Natural killer cell treated with Interleukin-12 subunit alpha and Interleukin-12 subunit beta and Interleukin-15 and Interleukin-18, amount 100 ng/mL, for 72 hours (primary cell): ENCODE results near the gene FAM120B. TPM values are rescaled to one million over a fixed set of nuclear protein-coding genes. Genes with fewer than 3 reads are reported as not detected.
"Not testable (repeated sequence)": the region's sequence is repeated elsewhere in the genome, so short reads cannot be mapped to it uniquely, and the experiment has no call there.

Source experiments
- ATAC-seq, 2 donors: fragments of 150-1000 bp; cut with Tn5 transposase in 1 of 2; sonication (Bioruptor Pico), chemical (Tn5 transposase) in 1 of 2; 2 replicates each; pipeline ENCODE4 v1.10.0; 2021
- DNase-seq: peaks from one replicate; pipeline ENCODE4 v3.0.0; 2022; ENCODE audit warnings: low spot score
- H3K27ac Mint-ChIP-seq, 2 donors: 1 replicate in 1 of 2; 2 replicates in 1 of 2; pipeline ENCODE4 v1.8.0; 2022; ENCODE audit warnings: mixed read lengths in 2 of 2, mild to moderate bottlenecking in 1 of 2, moderate library complexity in 1 of 2
- H3K27me3 Mint-ChIP-seq, 2 donors: 1 replicate in 1 of 2; 2 replicates in 1 of 2; pipeline ENCODE4 v1.8.0; 2022; ENCODE audit warnings: mixed read lengths in 2 of 2
- H3K36me3 Mint-ChIP-seq: one replicate; pipeline ENCODE4 v1.8.0; 2022; ENCODE audit warnings: mixed read lengths
- H3K4me1 Mint-ChIP-seq, 2 donors: 1 replicate in 1 of 2; 2 replicates in 1 of 2; pipeline ENCODE4 v1.8.0; 2022; ENCODE audit warnings: low read depth in 2 of 2, mixed read lengths in 2 of 2, mild to moderate bottlenecking in 1 of 2
- H3K4me3 Mint-ChIP-seq: one replicate; pipeline ENCODE4 v1.8.0; 2022; ENCODE audit warnings: mixed read lengths
- H3K9me3 Mint-ChIP-seq: 2 replicates; pipeline ENCODE4 v1.8.0; 2022; ENCODE audit warnings: mixed read lengths
- total RNA-seq, 2 donors: library from RNA; stranded (reverse); gene quantifications; one replicate each; pipeline ENCODE4 v1.2.3, GENCODE V29; 2022

The FAM120B gene
- total RNA-seq, 2 donors from 2014 or later, result 19.9 to 28.0 TPM

DNA sequence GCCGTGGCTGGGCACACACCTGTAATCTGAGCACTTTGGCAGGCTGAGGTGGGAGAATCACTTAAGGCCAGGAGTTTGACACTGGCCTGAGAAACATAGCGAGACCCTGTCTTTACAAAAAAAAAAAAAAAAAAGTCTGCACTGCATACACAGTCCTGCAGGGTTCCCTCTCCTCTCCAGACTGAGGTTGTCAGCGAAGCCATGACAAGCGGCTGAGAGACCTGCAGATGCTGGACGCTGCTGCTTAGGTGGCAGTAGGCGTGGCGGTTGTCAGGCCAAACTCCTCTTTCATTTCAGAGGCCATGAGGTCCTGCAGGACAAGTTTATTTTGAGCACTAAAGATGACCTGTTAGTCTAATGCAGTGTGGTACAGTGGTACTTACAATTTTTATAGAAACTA, 86.5 kb downstream of the FAM120B start:
- no peak for DNase-seq
- H3K36me3 Mint-ChIP-seq, result peaks cover 9% of the 10 kb centered on the region
- peaks cover 6 to 16% of the 10 kb centered on the region in 2 donors for H3K4me1 Mint-ChIP-seq
- no peak for ATAC-seq
- no peak overlapping the region for H3K27ac Mint-ChIP-seq
- H3K4me3 Mint-ChIP-seq, result no peak overlapping the region
- no peaks in the 10 kb centered on the region for H3K27me3 Mint-ChIP-seq
- no peaks in the 10 kb centered on the region for H3K9me3 Mint-ChIP-seq

DNA sequence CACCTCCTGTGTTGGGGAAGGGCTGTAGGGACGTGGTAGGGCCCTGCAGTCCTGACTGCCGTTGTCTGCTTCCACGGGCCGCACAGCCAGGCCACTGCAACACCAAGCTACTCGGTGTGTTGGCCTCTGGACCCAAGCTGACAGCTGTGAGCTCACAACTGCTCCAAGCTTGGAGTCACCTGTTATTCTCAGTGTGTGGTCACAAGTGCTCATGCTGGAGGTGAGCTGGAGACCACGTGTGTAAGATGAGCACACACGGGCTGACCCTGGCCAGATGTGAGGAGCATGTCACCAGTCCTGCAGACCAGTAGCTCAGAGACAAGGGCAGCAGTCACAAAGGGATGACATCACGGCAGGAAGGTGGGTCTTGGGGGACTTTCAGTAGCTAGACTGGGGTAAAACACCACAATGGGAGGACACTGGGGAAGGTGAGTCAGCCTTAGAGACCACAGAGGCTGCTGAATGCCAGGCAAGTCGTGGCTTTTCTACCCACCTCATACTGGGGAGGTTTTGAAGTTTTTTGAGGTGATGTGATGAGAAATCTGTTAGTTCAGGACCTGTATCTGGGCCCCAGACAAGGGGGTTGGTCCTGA, 87.3 kb downstream of the FAM120B start:
- H3K36me3 Mint-ChIP-seq, result peaks cover 9% of the 10 kb centered on the region
- peak; percentile 80 to 81 for ATAC-seq
- H3K4me3 Mint-ChIP-seq, result no peak overlapping the region

DNA sequence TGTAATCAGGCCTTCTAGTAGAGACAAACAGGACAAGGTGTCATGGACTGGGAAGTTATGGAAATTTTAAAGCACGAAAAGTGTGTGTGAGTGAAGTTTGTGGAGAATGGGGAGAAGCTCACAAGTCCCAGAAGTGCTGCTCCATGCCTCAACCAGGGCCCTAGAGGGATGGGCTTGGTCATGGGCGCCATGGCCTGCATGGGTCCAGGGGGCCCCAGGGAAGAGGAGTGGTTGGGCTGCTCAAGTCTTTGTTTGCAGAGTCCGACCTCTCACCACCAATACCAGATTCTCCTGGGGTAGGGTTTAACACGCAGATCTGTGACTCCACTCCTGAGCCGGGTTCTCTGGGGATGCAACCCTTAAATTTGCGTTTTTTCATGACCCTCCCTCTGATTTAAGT, 88.4 kb downstream of the FAM120B start:
- Mint-ChIP-seq H3K4me3 (no peak overlapping the region), H3K4me1 (peaks cover 6 to 23% of the 10 kb centered on the region in 2 donors), H3K27ac (no peak overlapping the region), H3K9me3 (no peaks in the 10 kb centered on the region), H3K36me3 (peaks cover 9% of the 10 kb centered on the region), H3K27me3 (no peaks in the 10 kb centered on the region)
- ATAC-seq (no peak), DNase-seq (no peak)

More for the DNA sequence above, 87.3 kb downstream of the FAM120B start:
- DNase-seq, result no peak
- Mint-ChIP-seq H3K4me1 (peaks cover 6 to 20% of the 10 kb centered on the region in 2 donors), H3K27me3 (no peaks in the 10 kb centered on the region), H3K9me3 (no peaks in the 10 kb centered on the region), H3K27ac (peak overlapping the region in 1 of 2 donors; percentile 38)

DNA sequence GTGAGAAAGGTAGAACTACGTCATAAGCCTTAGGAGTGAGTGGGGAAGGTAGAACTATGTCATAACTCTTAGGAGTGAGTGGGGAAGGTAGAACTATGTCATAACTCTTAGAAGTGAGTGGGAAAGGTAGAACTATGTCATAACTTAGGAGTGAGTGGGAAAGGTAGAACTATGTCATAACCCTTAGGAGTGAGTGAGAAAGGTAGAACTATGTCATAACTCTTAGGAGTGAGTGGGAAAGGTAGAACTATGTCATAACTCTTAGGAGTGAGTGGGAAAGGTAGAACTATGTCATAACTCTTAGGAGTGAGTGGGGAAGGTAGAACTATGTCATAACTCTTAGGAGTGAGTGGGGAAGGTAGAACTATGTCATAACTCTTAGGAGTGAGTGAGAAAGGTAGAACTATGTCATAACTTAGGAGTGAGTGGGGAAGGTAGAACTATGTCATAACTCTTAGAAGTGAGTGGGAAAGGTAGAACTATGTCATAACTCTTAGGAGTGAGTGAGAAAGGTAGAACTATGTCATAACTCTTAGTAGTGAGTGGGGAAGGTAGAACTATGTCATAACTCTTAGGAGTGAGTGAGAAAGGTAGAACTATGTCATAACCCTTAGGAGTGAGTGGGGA, 92.3 kb downstream of the FAM120B start:
- not testable (repeated sequence) for H3K36me3 Mint-ChIP-seq, DNase-seq, H3K9me3 Mint-ChIP-seq, H3K27ac Mint-ChIP-seq, H3K27me3 Mint-ChIP-seq, H3K4me3 Mint-ChIP-seq, ATAC-seq
- peaks cover 3 to 39% of the 10 kb centered on the region in 2 donors for H3K4me1 Mint-ChIP-seq

DNA sequence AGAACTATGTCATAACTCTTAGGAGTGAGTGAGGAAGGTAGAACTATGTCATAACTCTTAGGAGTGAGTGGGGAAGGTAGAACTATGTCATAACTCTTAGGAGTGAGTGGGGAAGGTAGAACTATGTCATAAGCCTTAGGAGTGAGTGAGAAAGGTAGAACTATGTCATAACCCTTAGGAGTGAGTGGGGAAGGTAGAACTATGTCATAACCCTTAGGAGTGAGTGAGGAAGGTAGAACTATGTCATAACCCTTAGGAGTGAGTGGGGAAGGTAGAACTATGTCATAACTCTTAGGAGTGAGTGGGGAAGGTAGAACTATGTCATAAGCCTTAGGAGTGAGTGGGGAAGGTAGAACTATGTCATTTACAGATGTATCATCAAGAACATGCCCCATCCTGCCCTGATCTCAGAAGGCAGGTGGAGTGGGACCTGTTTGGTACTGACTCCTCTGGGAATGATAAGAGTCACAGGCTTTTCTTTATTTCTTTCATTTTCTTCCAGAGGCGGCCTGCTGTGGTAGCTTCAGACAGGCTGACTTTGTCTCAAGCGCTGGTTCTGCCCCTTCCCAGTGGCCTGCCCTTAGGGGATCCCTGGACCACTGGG, 93.5 kb downstream of the FAM120B start:
- ATAC-seq, H3K4me3 Mint-ChIP-seq, H3K27ac Mint-ChIP-seq, H3K27me3 Mint-ChIP-seq, H3K36me3 Mint-ChIP-seq, H3K9me3 Mint-ChIP-seq, DNase-seq: not testable (repeated sequence)
- peaks cover 5 to 43% of the 10 kb centered on the region in 2 donors for H3K4me1 Mint-ChIP-seq

DNA sequence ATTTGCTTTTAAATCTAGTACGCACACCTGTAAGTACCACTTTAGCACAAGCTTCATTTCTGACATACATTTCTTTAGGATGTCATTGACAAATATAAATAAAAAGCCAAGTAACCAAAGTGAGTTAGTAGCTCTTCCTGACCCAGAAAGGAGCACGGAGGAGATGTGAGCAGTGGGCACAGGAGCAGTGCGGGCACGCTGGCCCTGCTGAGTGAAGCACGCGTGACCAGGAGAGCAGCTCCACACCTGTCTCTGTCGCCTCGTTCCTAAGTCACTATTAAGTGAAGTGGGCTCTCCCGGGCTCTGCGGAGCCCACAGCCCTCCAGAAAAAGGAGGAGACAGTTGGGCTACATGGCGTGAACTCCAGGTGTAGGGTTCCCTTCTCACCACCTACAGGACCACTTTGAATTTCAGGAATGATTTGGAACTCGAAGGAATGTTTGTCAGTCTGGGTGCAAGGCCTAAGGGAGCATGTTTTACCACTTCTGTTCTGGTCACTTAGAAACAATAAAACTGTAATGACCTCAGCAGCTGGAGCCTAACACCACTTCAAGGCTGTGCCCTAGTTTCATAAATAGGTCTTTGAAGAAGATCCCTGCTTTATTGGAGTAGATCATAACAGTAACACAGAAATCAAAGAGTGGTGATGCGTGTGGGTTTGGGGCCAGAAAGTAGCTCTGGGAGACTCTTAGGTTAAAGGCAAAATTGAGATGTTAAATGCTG, 95.9 kb downstream of the FAM120B start:
- Mint-ChIP-seq H3K27me3 (no peaks in the 10 kb centered on the region), H3K4me1 (peaks cover 19 to 56% of the 10 kb centered on the region in 2 donors), H3K4me3 (no peak overlapping the region), H3K36me3 (peaks cover 4% of the 10 kb centered on the region), H3K9me3 (no peaks in the 10 kb centered on the region), H3K27ac (peak overlapping the region in 1 of 2 donors; percentile 27)
- DNase-seq (no peak), ATAC-seq (no peak)

DNA sequence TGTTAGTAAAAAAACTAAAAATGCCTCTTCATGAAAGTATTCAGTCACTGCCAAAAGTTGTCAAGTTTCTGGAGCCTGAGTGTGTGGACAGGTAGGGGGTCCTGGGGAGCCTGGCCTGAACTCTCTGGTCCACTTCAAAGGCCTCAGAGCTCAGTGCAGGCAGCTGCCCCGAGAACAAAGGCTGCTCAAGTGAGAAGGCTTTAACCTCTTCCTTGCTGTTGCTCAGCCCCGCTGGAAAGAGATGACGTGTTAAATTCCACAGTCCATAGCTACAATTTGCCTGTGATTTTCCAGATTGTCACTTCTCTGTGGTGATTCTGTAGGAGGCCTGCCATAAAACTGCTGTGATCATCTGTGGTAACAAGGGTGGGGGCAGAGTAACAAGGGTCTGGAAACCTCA, 96.9 kb downstream of the FAM120B start:
- DNase-seq (no peak), ATAC-seq (no peak)
- H3K4me3 Mint-ChIP-seq, result no peak overlapping the region
- H3K27me3 Mint-ChIP-seq, result no peaks in the 10 kb centered on the region
- H3K36me3 Mint-ChIP-seq, result peaks cover 4% of the 10 kb centered on the region
- H3K4me1 Mint-ChIP-seq, result peaks cover 19 to 60% of the 10 kb centered on the region in 2 donors
- no peaks in the 10 kb centered on the region for H3K9me3 Mint-ChIP-seq
- H3K27ac Mint-ChIP-seq, result peak overlapping the region in 1 of 2 donors; percentile 27

DNA sequence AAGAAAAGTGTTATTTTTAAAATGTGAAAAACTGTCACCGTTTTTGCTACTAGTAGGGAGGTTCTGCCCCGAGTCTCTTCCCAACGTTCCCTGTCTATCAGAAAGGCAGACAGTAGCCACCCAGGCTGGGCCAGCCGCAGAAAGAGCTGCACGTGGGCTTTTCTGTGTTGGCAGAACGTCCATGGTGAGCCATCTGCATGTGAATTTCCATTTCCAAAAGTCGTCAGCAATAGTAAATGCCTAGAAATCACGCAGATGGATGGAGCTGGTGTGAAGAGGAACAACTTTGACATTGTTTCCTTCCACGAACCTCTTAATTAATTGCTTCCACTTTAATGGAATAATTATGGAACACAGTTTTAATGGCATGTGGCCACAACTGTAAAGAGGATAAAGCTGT, 97.5 kb downstream of the FAM120B start:
- Mint-ChIP-seq H3K4me1 (peaks cover 19 to 55% of the 10 kb centered on the region in 2 donors), H3K4me3 (no peak overlapping the region), H3K9me3 (no peaks in the 10 kb centered on the region), H3K27me3 (no peaks in the 10 kb centered on the region), H3K27ac (no peak overlapping the region), H3K36me3 (peaks cover 4% of the 10 kb centered on the region)
- no peak for ATAC-seq
- DNase-seq, result no peak

DNA sequence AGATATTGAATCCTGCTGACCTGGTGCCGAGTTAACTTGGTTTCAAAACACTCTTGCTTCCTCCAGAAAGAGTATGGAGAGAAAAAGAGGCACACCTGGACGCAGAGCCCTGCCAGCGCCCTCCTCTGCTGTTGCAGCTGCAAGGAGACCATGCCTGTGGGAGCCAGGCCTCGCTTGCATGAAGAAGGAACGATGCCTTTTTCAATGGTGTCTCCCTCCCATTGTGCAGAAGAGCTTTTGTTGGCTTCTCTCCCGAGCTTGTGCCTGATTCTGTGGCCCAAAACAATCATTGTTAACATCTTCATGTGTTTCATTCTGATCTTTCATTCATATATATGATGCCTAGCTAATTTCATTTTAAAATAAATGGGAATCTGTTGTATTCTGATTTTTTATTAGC, 98.1 kb downstream of the FAM120B start:
- H3K27me3 Mint-ChIP-seq, result no peaks in the 10 kb centered on the region
- H3K27ac Mint-ChIP-seq, result peak overlapping the region; percentile 30 to 66
- H3K4me3 Mint-ChIP-seq, result no peak overlapping the region
- H3K36me3 Mint-ChIP-seq, result peaks cover 4% of the 10 kb centered on the region
- H3K9me3 Mint-ChIP-seq, result no peaks in the 10 kb centered on the region
- peaks cover 19 to 54% of the 10 kb centered on the region in 2 donors for H3K4me1 Mint-ChIP-seq
- ATAC-seq (no peak), DNase-seq (no peak)

DNA sequence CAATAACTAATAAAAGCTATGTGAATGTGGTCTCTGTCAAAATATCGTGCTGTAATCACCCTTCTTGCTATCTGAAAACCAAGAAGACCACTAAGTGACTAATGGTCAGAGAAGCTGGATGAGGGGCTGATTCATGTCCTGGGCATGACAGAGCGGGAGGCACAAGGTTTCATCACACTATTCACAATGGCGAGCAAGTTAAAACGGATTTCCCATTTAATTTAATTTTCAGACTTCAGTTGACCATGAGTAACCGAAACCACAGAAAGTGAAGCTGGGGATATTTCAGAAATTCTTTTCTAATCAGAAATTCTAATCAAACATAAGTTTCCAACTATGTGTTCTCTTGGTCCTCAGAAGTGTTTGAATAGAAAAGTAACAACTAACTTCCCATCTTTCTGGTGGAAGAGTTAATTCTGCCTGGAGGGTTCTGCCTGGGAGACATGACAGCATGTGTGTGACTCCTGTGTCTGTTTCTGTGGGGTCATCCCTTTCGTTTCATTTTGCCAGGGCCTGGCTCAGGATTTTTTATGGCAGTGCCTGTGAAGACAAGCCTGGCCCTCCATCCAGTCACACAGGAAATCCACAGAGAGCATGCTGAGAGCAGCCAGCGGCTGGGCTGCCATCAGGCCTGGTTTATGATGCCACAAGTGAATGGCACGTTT, 98.9 kb downstream of the FAM120B start:
- Mint-ChIP-seq H3K9me3 (no peaks in the 10 kb centered on the region), H3K4me3 (no peak overlapping the region), H3K4me1 (peaks cover 19 to 51% of the 10 kb centered on the region in 2 donors), H3K27ac (peak overlapping the region; percentile 30 to 66), H3K27me3 (no peaks in the 10 kb centered on the region), H3K36me3 (peaks cover 4% of the 10 kb centered on the region)
- DNase-seq (no peak), ATAC-seq (peak; percentile 62 to 71)

DNA sequence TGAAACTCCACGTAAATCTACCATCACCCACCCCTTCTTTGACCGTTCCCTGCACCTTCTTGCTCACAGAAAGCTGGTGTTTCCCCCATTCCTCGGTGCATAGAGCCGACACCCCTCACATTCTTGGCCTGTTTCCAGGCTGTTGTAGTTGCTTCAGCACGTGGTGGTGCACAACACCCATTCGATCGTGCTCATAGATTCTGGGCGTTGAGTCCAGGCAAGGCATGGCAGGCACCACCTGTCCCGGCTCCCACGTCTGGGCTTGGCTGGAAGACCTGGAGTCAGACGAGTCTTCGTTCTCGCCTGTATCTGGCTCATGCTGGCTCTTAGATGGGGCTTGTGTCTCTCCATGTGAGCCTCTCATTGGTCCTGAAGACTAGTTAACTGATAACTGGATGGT, 100.6 kb downstream of the FAM120B start:
- ATAC-seq (no peak), DNase-seq (no peak)
- Mint-ChIP-seq H3K27me3 (no peaks in the 10 kb centered on the region), H3K27ac (no peak overlapping the region), H3K9me3 (peaks cover 3% of the 10 kb centered on the region), H3K4me3 (no peak overlapping the region), H3K4me1 (peaks cover 19 to 51% of the 10 kb centered on the region in 2 donors), H3K36me3 (peaks cover 10% of the 10 kb centered on the region)

DNA sequence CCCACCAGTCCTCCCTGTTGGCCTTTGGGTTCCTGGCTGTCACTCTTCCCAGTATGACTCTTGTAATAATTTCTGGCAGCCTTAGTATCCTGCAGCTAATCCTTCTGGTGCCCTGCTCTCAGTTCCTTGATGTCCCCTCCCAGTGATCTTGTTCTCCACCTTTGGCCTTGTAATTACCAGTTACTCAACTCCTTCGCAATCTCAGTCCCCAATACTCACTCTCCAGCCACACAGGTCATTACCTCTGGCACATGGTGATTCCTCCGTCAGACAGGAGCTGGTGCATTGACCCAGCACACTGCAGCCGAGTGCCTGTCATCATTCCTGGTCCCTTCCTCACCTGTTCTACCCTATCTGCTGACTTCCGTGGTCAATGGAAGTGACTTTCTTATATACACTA, 101.4 kb downstream of the FAM120B start:
- peaks cover 19 to 43% of the 10 kb centered on the region in 2 donors for H3K4me1 Mint-ChIP-seq
- H3K4me3 Mint-ChIP-seq, result no peak overlapping the region
- no peaks in the 10 kb centered on the region for H3K27me3 Mint-ChIP-seq
- no peak for DNase-seq
- no peak for ATAC-seq
- H3K27ac Mint-ChIP-seq, result peak overlapping the region in 1 of 2 donors; percentile 2
- peaks cover 10% of the 10 kb centered on the region for H3K36me3 Mint-ChIP-seq
- peaks cover 3% of the 10 kb centered on the region for H3K9me3 Mint-ChIP-seq

DNA sequence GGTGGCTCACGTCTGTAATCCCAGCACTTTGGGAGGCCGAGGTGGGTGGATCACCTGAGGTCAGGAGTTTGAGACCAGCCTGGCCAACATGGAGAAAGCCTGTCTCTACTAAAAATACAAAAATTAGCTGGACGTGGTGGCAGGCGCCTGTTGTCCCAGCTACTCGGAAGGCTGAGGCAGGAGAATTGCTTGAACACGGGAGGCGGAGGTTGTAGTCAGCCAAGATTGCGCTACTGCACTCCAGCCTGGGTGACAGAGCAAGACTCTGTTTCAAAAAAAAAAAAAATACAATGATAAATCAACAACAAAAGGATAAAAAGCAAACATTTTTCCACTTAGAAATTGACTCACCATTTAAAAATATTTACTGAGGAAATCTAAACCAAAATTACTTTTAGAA, 103.2 kb downstream of the FAM120B start:
- not testable (repeated sequence) for H3K27ac Mint-ChIP-seq, ATAC-seq, H3K27me3 Mint-ChIP-seq, H3K4me3 Mint-ChIP-seq, DNase-seq, H3K9me3 Mint-ChIP-seq
- peaks cover 14% of the 10 kb centered on the region for H3K36me3 Mint-ChIP-seq
- H3K4me1 Mint-ChIP-seq, result peaks cover 17 to 34% of the 10 kb centered on the region in 2 donors
